Testis (tissue), 3 donors: Measurements from ENCODE around the gene UNC13D. TPM values are rescaled to one million over a fixed set of nuclear protein-coding genes. Genes with fewer than 3 reads are reported as not detected.

ENCODE experiments used
- DNase-seq: peaks from one replicate; pipeline ENCODE4 v3.0.0-alpha.2; 2019
- H3K27ac ChIP-seq, 2 donors: fragments of 200-600 bp; sonication (generic); one replicate each; pipeline ENCODE4 v1.5.1; 2019
- H3K27me3 ChIP-seq: fragments of 200-600 bp; sonication (generic); one replicate; pipeline ENCODE4 v1.5.1; 2019
- H3K36me3 ChIP-seq: fragments of 200-600 bp; sonication (generic); one replicate; pipeline ENCODE4 v1.5.1; 2017; ENCODE audit warnings: low read depth; ENCODE audit errors: missing control alignments
- H3K4me1 ChIP-seq: fragments of 200-600 bp; sonication (generic); one replicate; pipeline ENCODE4 v1.5.1; 2019
- H3K4me3 ChIP-seq, 2 donors: fragments of 200-600 bp; sonication (generic); one replicate each; pipeline ENCODE4 v1.5.1; 2017 to 2019
- H3K9me3 ChIP-seq: fragments of 200-600 bp; sonication (generic); one replicate; pipeline ENCODE4 v1.5.1; 2017
- POLR2A ChIP-seq: fragments of 450-650 bp; IDR thresholded peaks from one replicate; pipeline ENCODE4 v1.6.1; 2017; ENCODE audit warnings: antibody characterized with exemption, mild to moderate bottlenecking, moderate library complexity
- WGBS, 2 donors: methylation state at CpG; one replicate each; pipeline ENCODE4 v1.1.5; 2018; 5-methylcytosine and 5-hydroxymethylcytosine counted together
- intact Hi-C: fragments of 100-400 bp; cut with DNase I; formaldehyde crosslinking; loops from one replicate; pipeline ENCODE4 v1.15.1; 2023; ENCODE audit warnings: low total_unique reads
- polyA plus RNA-seq: library from polyadenylated mRNA; stranded (reverse); fragments of 350-450 nt; fragmentation: Illumina TruSeq; extraction: RNeasy Lipid Tissue Mini Kit (QIAGEN cat#74804); gene quantifications from one replicate; pipeline ENCODE4 v1.2.3, GENCODE V29; 2014; ENCODE audit warnings: low read depth, low replicate concordance; ENCODE audit not compliant: insufficient read depth
- total RNA-seq, 2 donors: library from RNA; depleted of rRNA; stranded (reverse); fragments of >200 nt; gene quantifications; one replicate each; pipeline ENCODE4 v1.2.3, GENCODE V29; 2016
- TF ChIP-seq, protein P1 (sequence below), 3 experiments: fragments of 450-650 bp in 2 of 3; fragments of 200-600 bp in 1 of 3; sonication (generic) in 1 of 3; IDR thresholded peaks; one replicate each; pipeline ENCODE4 v1.5.1; 2016 to 2019; ENCODE audit warnings: antibody characterized with exemption in 3 of 3, mild to moderate bottlenecking in 2 of 3, moderate library complexity in 1 of 3

The UNC13D gene
- total and polyA plus RNA-seq, 3 donors from 2014 or later = 10.2 to 20.4 (median 15.0) TPM

DNA sequence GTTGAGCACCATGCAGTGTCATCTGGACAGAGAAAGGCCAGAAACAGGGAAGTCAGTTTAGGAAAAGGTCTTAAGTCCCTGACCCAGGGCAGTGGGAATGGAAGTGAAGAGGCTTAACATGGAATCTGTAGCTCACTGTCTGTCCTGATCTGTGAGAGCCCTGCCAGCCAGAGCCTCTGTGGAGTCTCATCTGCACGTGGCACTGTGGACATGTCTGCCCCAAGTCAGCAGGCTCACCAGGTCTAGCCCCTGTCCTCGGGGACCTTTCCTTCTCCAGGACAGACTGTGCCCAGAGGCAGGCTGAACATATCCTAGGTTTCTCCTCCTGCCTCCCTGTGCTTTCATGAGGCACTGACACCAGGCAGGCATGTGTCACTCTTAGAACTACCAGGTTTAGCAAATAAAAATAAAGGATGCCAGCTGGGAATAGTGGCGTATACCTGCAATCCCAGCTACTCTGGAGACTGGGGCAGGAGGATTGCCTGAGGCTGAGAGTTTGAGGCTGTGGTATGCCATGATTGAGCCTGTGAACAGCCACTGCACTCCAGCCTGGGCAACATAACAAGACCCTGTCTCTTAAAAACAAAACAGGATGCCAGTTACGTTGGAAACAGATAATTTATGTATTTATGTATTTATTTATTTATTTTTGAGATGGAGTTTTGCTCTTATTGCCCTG, 37.2 kb downstream of the UNC13D start:
- WGBS, 2 donors = 85 to 86% methylated on average over 4 of the region's 4 CpGs
- no peak for DNase-seq
- Histone ChIP-seq H3K4me3 (no peak overlapping the region), H3K9me3 (no peaks in the 10 kb centered on the region), H3K36me3 (no peaks in the 10 kb centered on the region), H3K27ac (no peak overlapping the region), H3K4me1 (peaks cover 11% of the 10 kb centered on the region), H3K27me3 (no peaks in the 10 kb centered on the region)
- TF ChIP-seq, protein P1, sequence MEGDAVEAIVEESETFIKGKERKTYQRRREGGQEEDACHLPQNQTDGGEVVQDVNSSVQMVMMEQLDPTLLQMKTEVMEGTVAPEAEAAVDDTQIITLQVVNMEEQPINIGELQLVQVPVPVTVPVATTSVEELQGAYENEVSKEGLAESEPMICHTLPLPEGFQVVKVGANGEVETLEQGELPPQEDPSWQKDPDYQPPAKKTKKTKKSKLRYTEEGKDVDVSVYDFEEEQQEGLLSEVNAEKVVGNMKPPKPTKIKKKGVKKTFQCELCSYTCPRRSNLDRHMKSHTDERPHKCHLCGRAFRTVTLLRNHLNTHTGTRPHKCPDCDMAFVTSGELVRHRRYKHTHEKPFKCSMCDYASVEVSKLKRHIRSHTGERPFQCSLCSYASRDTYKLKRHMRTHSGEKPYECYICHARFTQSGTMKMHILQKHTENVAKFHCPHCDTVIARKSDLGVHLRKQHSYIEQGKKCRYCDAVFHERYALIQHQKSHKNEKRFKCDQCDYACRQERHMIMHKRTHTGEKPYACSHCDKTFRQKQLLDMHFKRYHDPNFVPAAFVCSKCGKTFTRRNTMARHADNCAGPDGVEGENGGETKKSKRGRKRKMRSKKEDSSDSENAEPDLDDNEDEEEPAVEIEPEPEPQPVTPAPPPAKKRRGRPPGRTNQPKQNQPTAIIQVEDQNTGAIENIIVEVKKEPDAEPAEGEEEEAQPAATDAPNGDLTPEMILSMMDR (IDR thresholded peaks at IDR 0.05) = no peak
- no peak for TF ChIP-seq POLR2A
- intact Hi-C loops = no loop called here

DNA sequence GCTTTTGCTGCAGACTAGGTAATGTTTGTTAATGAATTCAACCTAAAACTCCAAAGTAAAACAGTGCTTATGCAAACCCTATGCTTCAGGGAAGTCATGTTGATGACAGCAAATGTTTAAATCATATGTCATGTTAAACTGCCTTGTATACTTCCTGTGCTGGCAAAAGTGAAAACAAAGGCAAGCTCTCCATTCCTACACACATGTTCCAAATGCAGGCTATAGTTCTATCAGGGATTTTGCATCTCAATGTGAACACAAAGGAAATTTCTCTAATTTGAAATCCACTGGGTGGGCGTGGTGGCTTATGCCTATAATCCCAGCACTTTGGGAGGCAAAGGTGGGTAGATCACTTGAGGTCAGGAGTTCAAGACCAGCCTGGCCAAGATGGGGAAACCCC, 40.3 kb downstream of the UNC13D start:
- no peaks in the 10 kb centered on the region for H3K9me3 ChIP-seq
- no peaks in the 10 kb centered on the region for H3K36me3 ChIP-seq
- no peak for TF ChIP-seq POLR2A
- TF ChIP-seq, protein P1 (IDR thresholded peaks at IDR 0.05) = no peak
- WGBS, 2 donors = 93 to 100% methylated on average over 1 of the region's 1 CpG
- H3K27me3 ChIP-seq = no peaks in the 10 kb centered on the region
- H3K4me1 ChIP-seq = peaks cover 7% of the 10 kb centered on the region
- DNase-seq = no peak
- H3K27ac ChIP-seq = no peak overlapping the region
- intact Hi-C loops = no loop called here
- H3K4me3 ChIP-seq = no peak overlapping the region

DNA sequence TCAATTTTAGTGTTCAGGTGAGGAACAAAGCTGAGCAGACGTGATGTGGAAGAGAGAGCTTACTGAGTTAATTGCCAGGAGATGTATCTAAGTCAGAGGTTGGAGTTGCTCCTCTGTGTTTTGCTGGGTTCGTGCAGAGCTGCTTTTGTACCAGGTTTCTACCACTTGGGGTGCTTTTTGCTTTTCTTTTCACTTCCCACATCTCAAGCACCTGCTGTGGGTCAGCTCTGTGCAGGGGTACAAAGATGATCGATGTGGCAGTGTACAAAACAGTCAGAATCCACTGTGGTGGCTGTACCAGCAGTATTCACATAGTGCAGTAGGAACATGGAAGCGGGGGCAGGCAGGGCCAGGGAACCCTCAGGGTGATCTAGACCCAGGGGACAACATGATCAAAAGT, 44.8 kb downstream of the UNC13D start:
- TF ChIP-seq POLR2A = no peak
- TF ChIP-seq, protein P1 (IDR thresholded peaks at IDR 0.05) = no peak

DNA sequence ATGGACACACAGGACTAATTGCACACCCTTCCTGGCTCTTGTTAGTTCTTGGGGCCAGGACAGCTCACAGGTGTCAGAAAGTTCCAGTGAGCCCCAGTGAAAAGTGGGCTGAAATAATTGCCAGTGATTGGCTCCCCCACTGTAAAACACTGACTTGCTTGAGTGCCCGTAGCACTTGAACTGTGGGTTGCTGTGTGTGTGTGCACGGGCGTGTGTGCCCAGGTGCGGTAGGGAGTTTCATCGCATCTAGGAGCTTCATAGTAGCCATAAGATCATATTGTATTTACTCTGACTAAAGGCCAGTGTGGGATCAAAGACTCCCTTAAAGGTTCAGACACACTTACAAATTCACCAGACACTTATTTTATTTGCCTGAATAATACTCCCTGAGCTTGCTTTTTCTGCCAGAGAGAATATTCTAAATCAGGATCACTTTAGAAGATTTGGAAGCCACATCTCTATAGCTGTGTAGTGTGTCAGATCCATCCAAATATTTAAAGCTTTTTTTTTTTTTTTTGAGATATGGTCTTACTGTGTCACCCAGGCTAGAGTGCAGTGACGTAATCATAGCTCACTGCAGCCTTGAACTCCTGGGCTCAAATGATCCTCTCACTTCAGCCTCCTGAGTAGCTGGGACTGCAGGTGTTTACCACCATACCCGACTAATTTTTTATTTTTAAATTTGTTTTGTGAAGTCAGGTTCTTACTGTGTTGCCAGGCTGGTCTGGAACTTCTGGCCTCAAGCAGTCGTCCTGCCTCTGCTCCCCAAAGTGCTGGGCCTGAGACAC, 48.2 kb downstream of the UNC13D start:
- Histone ChIP-seq H3K27ac (no peak overlapping the region), H3K4me1 (no peaks in the 10 kb centered on the region), H3K27me3 (no peaks in the 10 kb centered on the region), H3K4me3 (no peak overlapping the region), H3K36me3 (no peaks in the 10 kb centered on the region), H3K9me3 (no peaks in the 10 kb centered on the region)
- intact Hi-C loops = no loop called here
- WGBS, 2 donors = 83 to 89% methylated on average over 8 of the region's 8 CpGs
- no peak for DNase-seq
- no peak for TF ChIP-seq POLR2A
- TF ChIP-seq, protein P1 (IDR thresholded peaks at IDR 0.05) = no peak

More for the DNA sequence above, 44.8 kb downstream of the UNC13D start:
- H3K4me1 ChIP-seq = no peaks in the 10 kb centered on the region
- H3K36me3 ChIP-seq = no peaks in the 10 kb centered on the region
- no peaks in the 10 kb centered on the region for H3K9me3 ChIP-seq
- no peak for DNase-seq
- H3K4me3 ChIP-seq = no peak overlapping the region
- WGBS, 2 donors = 81% methylated on average over 4 of the region's 4 CpGs
- intact Hi-C loops = no loop called here
- H3K27me3 ChIP-seq = no peaks in the 10 kb centered on the region
- no peak overlapping the region for H3K27ac ChIP-seq
